GM12875 (cell line): Measurements from ENCODE around the gene CFAP46.
"Not testable (repeated sequence)": the region's sequence is repeated elsewhere in the genome, so short reads cannot be mapped to it uniquely, and the experiment has no call there.

Source experiments
- H3K4me3 ChIP-seq: one replicate; pipeline ENCODE4 v1.5.1; 2011; ENCODE audit warnings: low read depth, low read length, control low read depth
- TF ChIP-seq, protein P1 (sequence below): IDR thresholded peaks from 2 replicates; pipeline ENCODE4 v1.5.1; 2011; ENCODE audit warnings: low read depth, mild to moderate bottlenecking, control low read depth, inconsistent platforms, low read length, moderate library complexity, borderline replicate concordance; ENCODE audit not compliant: insufficient read depth

CFAP46 gene

GRCh38 chr10:132774181-132774901 is 168.0 kb downstream of the CFAP46 start:
- no peak overlapping the region for H3K4me3 ChIP-seq
- TF ChIP-seq, protein P1, sequence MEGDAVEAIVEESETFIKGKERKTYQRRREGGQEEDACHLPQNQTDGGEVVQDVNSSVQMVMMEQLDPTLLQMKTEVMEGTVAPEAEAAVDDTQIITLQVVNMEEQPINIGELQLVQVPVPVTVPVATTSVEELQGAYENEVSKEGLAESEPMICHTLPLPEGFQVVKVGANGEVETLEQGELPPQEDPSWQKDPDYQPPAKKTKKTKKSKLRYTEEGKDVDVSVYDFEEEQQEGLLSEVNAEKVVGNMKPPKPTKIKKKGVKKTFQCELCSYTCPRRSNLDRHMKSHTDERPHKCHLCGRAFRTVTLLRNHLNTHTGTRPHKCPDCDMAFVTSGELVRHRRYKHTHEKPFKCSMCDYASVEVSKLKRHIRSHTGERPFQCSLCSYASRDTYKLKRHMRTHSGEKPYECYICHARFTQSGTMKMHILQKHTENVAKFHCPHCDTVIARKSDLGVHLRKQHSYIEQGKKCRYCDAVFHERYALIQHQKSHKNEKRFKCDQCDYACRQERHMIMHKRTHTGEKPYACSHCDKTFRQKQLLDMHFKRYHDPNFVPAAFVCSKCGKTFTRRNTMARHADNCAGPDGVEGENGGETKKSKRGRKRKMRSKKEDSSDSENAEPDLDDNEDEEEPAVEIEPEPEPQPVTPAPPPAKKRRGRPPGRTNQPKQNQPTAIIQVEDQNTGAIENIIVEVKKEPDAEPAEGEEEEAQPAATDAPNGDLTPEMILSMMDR, result no peak

DNA sequence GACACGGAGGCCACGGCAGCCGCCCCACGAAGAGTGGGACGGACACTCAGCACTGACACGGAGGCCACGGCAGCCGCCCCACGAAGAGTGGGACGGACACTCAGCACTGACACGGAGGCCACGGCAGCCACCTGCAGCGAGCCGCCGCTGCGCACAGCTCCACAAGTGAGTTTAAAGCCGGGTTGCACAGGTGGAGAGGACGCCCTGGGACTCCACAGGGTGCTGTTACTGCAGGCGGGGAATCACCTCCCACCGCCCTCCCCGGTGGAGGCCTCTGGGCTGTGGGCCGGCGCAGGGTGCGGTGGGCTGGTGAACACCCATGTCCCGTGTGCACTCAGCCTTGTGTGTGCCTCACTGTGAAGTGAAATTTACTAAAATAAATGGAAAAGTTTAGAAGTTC is 169.6 kb downstream of the CFAP46 start:
- not testable (repeated sequence) for H3K4me3 ChIP-seq

GRCh38 chr10:132770061-132771021 is 172.0 kb downstream of the CFAP46 start:
- TF ChIP-seq, protein P1, result no peak
- no peak overlapping the region for H3K4me3 ChIP-seq

DNA sequence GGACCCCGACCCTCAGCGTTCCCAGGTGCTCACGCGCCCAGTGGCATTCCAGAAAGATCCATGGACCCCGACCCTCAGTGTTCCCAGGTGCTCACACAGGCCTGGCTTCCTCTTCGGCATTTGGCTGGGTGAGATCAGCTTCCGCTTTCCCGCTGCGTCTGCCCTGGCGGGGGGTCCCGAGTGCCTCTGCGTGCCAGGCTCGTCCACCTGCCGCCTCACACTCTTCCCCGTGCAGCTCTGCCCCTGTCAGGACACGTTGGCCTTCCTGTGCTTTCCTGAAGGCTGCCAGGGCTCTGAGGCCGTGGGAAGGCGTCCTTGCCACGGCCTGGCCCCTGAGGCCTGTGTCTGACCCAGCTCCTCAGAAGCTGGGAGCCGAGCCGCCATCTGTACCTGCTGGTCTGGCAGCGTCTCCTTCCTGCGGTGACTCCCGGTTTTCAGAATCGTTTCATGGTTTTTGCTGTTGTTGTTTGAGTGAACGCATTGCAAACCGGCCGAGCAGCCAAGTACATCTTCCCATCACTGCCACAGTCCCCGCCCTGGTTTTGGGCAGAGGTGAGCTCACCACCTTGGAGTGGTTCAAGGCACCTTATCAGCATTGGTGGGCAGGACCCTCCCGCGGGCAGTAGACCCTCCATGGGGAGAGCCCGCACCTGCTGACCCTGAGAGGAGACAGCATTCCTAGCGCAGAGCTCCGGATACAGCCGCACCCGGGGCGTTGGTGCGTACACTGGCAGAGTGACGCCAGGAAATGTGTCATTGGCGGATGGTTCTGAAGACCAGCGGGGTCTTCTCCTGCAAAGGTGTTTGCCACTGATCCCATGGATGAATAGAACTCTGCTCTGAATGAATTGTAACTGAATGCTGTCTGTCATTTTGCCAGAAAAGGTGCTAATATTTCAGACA is 173.8 kb downstream of the CFAP46 start:
- TF ChIP-seq, protein P1, result no peak
- H3K4me3 ChIP-seq, result no peak overlapping the region

GRCh38 chr10:132766291-132766690 is 176.1 kb downstream of the CFAP46 start:
- TF ChIP-seq, protein P1, result no peak
- no peak overlapping the region for H3K4me3 ChIP-seq

DNA sequence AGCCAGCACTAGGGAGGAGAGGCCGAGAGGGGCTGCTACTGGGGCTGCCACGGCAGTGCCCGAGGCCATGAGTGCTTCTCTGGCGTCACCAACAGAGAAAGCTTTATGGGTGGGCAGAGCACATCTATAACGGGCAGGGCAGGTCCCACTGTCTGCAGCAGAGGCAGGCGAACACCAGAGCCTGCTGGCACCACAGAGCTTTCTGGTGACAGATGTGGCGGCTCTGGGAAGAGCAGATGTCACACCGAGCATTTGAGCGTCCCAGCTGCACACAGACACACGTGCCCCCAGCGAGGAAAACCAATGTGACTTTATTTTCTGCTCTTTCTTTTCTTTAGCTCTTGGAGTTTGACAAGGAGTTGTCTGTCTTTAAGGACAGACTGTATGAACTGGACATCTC is 176.9 kb downstream of the CFAP46 start:
- TF ChIP-seq, protein P1, result no peak
- no peak overlapping the region for H3K4me3 ChIP-seq

DNA sequence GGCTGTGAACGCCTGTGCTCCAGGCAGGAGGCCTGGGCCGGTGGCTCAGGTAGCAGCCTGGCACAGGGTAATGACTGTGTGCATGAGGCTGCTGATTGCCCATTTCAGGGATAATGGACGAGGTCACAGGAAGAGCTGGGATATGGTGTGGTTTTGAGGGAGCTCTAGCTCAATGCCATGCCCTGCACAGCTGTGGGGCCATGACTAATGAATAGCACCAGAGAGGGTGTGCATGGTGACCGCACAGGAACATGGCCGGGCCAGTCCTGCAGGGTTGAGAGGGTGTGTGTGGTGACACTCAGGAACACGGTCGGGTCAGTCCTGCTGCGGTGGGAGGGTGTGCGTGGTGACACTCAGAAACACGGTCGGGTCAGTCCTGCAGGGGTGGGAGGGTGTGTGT is 178.3 kb downstream of the CFAP46 start:
- TF ChIP-seq, protein P1, result no peak
- H3K4me3 ChIP-seq, result no peak overlapping the region
